Cardiac fibroblast (primary cell): ENCODE data around the gene LITAF.

ENCODE experiments used
- DNase-seq, 2 donors: peaks; one replicate each; pipeline versions ENCODE4 v3.0.0 to v3.0.0-alpha.2; 2010; ENCODE audit warnings: low read depth in 2 of 2
- H3K4me3 ChIP-seq, 2 donors: replicated peaks in 1 of 2; 1 replicate in 1 of 2; 2 replicates in 1 of 2; pipeline ENCODE4 v1.5.1; 2011; ENCODE audit warnings: low read depth in 2 of 2, low read length in 2 of 2, mild to moderate bottlenecking in 2 of 2, moderate library complexity in 1 of 2
- CTCF ChIP-seq: IDR thresholded peaks from one replicate; pipeline ENCODE4 v1.5.1; 2011; ENCODE audit warnings: low read depth, mild to moderate bottlenecking, low read length, inconsistent platforms

Gene LITAF

GRCh38 chr16:11564046-11564926, 22.4 kb downstream of the LITAF start:
- DNase-seq: no peak
- TF ChIP-seq CTCF: no peak
- no peak overlapping the region for H3K4me3 ChIP-seq

GRCh38 chr16:11563493-11564040, 23.2 kb downstream of the LITAF start:
- DNase-seq: no peak
- H3K4me3 ChIP-seq: no peak overlapping the region
- no peak for TF ChIP-seq CTCF

- no peak overlapping the region for H3K4me3 ChIP-seq
- no peak for DNase-seq
- TF ChIP-seq CTCF: no peak
Observed at GRCh38 chr16:11562941-11563340, 23.8 kb downstream of the LITAF start.

- no peak for DNase-seq
- H3K4me3 ChIP-seq: no peak overlapping the region
- TF ChIP-seq CTCF: no peak
Observed at GRCh38 chr16:11562411-11562810, 24.3 kb downstream of the LITAF start.

GRCh38 chr16:11561856-11562255, 24.9 kb downstream of the LITAF start:
- TF ChIP-seq CTCF: no peak
- H3K4me3 ChIP-seq: no peak overlapping the region
- no peak for DNase-seq

GRCh38 chr16:11561454-11561805, 25.3 kb downstream of the LITAF start:
- no peak overlapping the region for H3K4me3 ChIP-seq
- TF ChIP-seq CTCF: no peak
- no peak for DNase-seq
